ENCODE results near the gene RBM27.
"Not testable (repeated sequence)": the region's sequence is repeated elsewhere in the genome, so short reads cannot be mapped to it uniquely, and the experiment has no call there.

Gene RBM27

DNA sequence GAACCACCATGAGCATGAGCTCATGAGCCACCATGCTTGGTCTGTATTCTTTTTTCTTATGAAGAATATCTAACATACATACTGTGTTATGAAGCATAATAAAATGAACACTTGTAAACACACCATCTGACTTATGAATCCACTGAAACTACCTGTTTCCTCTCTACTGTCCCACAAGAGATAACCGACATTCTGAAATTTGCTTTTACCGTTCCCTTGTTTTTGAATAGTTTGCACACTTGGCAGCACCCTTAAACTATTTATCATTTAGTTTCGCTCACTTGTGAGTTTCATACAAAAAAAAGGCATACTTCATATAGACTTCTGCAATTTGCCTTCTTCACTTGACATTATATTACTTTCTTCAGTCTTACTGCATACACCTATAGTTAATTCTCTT is 29.8 kb upstream of the RBM27 start:
- TF ChIP-seq, protein P1, sequence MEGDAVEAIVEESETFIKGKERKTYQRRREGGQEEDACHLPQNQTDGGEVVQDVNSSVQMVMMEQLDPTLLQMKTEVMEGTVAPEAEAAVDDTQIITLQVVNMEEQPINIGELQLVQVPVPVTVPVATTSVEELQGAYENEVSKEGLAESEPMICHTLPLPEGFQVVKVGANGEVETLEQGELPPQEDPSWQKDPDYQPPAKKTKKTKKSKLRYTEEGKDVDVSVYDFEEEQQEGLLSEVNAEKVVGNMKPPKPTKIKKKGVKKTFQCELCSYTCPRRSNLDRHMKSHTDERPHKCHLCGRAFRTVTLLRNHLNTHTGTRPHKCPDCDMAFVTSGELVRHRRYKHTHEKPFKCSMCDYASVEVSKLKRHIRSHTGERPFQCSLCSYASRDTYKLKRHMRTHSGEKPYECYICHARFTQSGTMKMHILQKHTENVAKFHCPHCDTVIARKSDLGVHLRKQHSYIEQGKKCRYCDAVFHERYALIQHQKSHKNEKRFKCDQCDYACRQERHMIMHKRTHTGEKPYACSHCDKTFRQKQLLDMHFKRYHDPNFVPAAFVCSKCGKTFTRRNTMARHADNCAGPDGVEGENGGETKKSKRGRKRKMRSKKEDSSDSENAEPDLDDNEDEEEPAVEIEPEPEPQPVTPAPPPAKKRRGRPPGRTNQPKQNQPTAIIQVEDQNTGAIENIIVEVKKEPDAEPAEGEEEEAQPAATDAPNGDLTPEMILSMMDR (IDR thresholded peaks at IDR 0.05; ENCODE audit: low read depth, low read length, missing control alignments) = no peak
- DNase-seq (ENCODE audit: low read depth) = peak; percentile 65
- no peak overlapping the region for H3K4me3 ChIP-seq (ENCODE audit: low read depth, low read length)

- TF ChIP-seq, protein P1 (IDR thresholded peaks at IDR 0.05; ENCODE audit: low read depth, low read length, missing control alignments) = no peak
- no peak overlapping the region for H3K4me3 ChIP-seq (ENCODE audit: low read depth, low read length)
- no peak for DNase-seq (ENCODE audit: low read depth)
These were observed 26.6 kb upstream of the RBM27 start for GRCh38 chr5:146176805-146177204.

- DNase-seq (ENCODE audit: low read depth) = no peak
- TF ChIP-seq, protein P1 (IDR thresholded peaks at IDR 0.05; ENCODE audit: low read depth, low read length, missing control alignments) = no peak
- no peak overlapping the region for H3K4me3 ChIP-seq (ENCODE audit: low read depth, low read length)
These were observed 23.7 kb upstream of the RBM27 start for GRCh38 chr5:146179696-146180095.

- not testable (repeated sequence) for DNase-seq (ENCODE audit: low read depth)
- peak overlapping the region; percentile 76 for H3K4me3 ChIP-seq (ENCODE audit: low read depth, low read length)
These were observed 20.0 kb upstream of the RBM27 start for GRCh38 chr5:146183403-146183802.

DNA sequence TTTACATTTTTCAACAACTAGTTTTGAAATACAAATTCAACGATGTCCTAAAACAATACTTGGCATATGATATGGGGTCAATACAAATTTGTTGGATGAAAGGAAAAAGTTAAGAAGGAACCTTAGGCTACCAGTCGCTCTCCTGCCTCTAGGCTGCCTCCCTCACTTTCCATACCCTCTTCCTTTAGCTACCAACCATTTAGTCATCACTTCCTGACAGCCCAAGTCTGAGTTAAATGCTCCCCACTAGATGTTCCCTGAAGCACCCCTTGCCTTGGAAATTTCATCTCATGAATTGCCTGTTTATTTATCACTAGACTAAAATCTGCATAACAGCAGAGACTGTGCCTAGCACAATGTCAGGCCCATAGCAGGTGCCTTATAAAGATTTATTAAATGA is 18.2 kb upstream of the RBM27 start:
- TF ChIP-seq, protein P1 (IDR thresholded peaks at IDR 0.05; ENCODE audit: low read depth, low read length, missing control alignments) = no peak
- DNase-seq (ENCODE audit: low read depth) = no peak
- no peak overlapping the region for H3K4me3 ChIP-seq (ENCODE audit: low read depth, low read length)

DNA sequence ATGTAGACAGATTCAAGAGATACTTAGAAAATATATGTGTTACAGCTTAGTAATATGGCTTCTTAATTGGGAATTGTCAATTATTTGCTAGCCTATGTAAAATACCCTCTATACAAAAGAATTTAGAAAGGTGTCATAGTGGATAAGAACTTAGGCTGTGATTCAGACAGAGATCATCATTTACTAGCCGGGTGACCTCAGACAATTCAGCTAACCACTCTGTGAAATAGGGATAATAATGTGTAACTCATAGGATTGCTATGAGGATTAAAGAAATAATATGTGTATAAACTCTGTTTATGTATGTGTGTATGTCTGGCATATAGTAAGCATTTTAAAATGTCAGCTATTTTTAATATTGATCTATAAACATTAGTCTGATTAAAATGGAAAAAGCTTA is 15.0 kb upstream of the RBM27 start:
- H3K4me3 ChIP-seq (ENCODE audit: low read depth, low read length) = no peak overlapping the region
- TF ChIP-seq, protein P1 (IDR thresholded peaks at IDR 0.05; ENCODE audit: low read depth, low read length, missing control alignments) = no peak
- DNase-seq (ENCODE audit: low read depth) = no peak

- H3K4me3 ChIP-seq (ENCODE audit: low read depth, low read length) = no peak overlapping the region
- DNase-seq (ENCODE audit: low read depth) = no peak
- TF ChIP-seq, protein P1 (IDR thresholded peaks at IDR 0.05; ENCODE audit: low read depth, low read length, missing control alignments) = no peak
These were observed 10.8 kb upstream of the RBM27 start for GRCh38 chr5:146192571-146193043.
